Spleen (tissue), 7 donors: ENCODE results near the gene EHMT1.
A peak's percentile ranks its signal among the peaks of the same experiment; 100 is the strongest.

Experiments used
- POLR2A ChIP-seq, 3 donors: fragments of 450-650 bp; IDR thresholded peaks; one replicate each; pipeline ENCODE4 v1.5.1; 2017; ENCODE audit warnings: antibody characterized with exemption in 3 of 3, mild to moderate bottlenecking in 1 of 3
- POLR2AphosphoS5 ChIP-seq, 3 donors: sonication (generic); formaldehyde crosslinking; IDR thresholded peaks; one replicate each; pipeline ENCODE4 v1.5.1; 2017; ENCODE audit warnings: antibody characterized with exemption in 3 of 3
- TF ChIP-seq, protein P1 (sequence below), 11 experiments: fragments of 200-600 bp in 7 of 11; fragments of 450-650 bp in 4 of 11; sonication (generic) in 4 of 11; IDR thresholded peaks in 8 of 11; conservative IDR thresholded peaks in 3 of 11; 1 replicate in 7 of 11; 2 replicates in 4 of 11; pipeline versions ENCODE4 v1.4.0 to v1.8.0; 2016 to 2021; ENCODE audit warnings: antibody characterized with exemption in 11 of 11, inconsistent platforms in 4 of 11, mild to moderate bottlenecking in 1 of 11
- donor health status: DM: no; HTN: no; CAD: no; lungs with moderate emphysema.
- donor health status: DM: no; HTN: no; CAD: no.
- donor health status: DM: no; HTN: no; CAD: no.

- TF ChIP-seq, protein P1, sequence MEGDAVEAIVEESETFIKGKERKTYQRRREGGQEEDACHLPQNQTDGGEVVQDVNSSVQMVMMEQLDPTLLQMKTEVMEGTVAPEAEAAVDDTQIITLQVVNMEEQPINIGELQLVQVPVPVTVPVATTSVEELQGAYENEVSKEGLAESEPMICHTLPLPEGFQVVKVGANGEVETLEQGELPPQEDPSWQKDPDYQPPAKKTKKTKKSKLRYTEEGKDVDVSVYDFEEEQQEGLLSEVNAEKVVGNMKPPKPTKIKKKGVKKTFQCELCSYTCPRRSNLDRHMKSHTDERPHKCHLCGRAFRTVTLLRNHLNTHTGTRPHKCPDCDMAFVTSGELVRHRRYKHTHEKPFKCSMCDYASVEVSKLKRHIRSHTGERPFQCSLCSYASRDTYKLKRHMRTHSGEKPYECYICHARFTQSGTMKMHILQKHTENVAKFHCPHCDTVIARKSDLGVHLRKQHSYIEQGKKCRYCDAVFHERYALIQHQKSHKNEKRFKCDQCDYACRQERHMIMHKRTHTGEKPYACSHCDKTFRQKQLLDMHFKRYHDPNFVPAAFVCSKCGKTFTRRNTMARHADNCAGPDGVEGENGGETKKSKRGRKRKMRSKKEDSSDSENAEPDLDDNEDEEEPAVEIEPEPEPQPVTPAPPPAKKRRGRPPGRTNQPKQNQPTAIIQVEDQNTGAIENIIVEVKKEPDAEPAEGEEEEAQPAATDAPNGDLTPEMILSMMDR (IDR thresholded peaks at IDR 0.05 in 8 of 11, conservative IDR thresholded peaks at IDR 0.05 in 3 of 11): no peak
- TF ChIP-seq POLR2AphosphoS5 (IDR thresholded peaks at IDR 0.05) (peak in 1 of 3 donors; percentile 22), POLR2A (IDR thresholded peaks at IDR 0.05) (no peak)
These were observed 11.5 kb upstream of the EHMT1 start for GRCh38 chr9:137607141-137607857.
